Measurements from ENCODE around the gene CYSTM1.

The CYSTM1 gene

GRCh38 chr5:140174465-140175366 lies at the start of gene CYSTM1:
TSS of gene CYSTM1 (plus strand) at chr5:140175188. CDS start at chr5:140194466, 19,278 bp downstream.
- DNase-seq (ENCODE audit: low spot score), result peak; percentile 95

GRCh38 chr5:140125637-140126036 lies 49.4 kb upstream of the CYSTM1 start, which contains the start of gene IGIP:
TSS of gene IGIP (plus strand) at chr5:140125937. CDS start at chr5:140128477, 2,540 bp downstream.
- no peak for DNase-seq (ENCODE audit: low spot score)

GRCh38 chr5:140126315-140127012 lies 48.5 kb upstream of the CYSTM1 start:
- DNase-seq (ENCODE audit: low spot score), result no peak

GRCh38 chr5:140128376-140128775 lies 46.6 kb upstream of the CYSTM1 start:
- no peak for DNase-seq (ENCODE audit: low spot score)

- DNase-seq (ENCODE audit: low spot score), result no peak
Measured at GRCh38 chr5:140130949-140131733, 43.8 kb upstream of the CYSTM1 start.

GRCh38 chr5:140131967-140132409 lies 43.0 kb upstream of the CYSTM1 start:
- peak; percentile 15 for DNase-seq (ENCODE audit: low spot score)

- DNase-seq (ENCODE audit: low spot score), result no peak
Measured at GRCh38 chr5:140133514-140134167, 41.3 kb upstream of the CYSTM1 start.

- no peak for DNase-seq (ENCODE audit: low spot score)
Measured at GRCh38 chr5:140134277-140134935, 40.6 kb upstream of the CYSTM1 start.

GRCh38 chr5:140135127-140135526 lies 39.9 kb upstream of the CYSTM1 start:
- no peak for DNase-seq (ENCODE audit: low spot score)

GRCh38 chr5:140136624-140137023 lies 38.4 kb upstream of the CYSTM1 start:
- no peak for DNase-seq (ENCODE audit: low spot score)

GRCh38 chr5:140140435-140140834 lies 34.6 kb upstream of the CYSTM1 start:
- no peak for DNase-seq (ENCODE audit: low spot score)

- DNase-seq (ENCODE audit: low spot score), result no peak
Measured at GRCh38 chr5:140141241-140141640, 33.7 kb upstream of the CYSTM1 start.

- DNase-seq (ENCODE audit: low spot score), result no peak
Measured at GRCh38 chr5:140142246-140142645, 32.7 kb upstream of the CYSTM1 start.

- no peak for DNase-seq (ENCODE audit: low spot score)
Measured at GRCh38 chr5:140142856-140143255, 32.1 kb upstream of the CYSTM1 start.

- no peak for DNase-seq (ENCODE audit: low spot score)
Measured at GRCh38 chr5:140143521-140144258, 31.3 kb upstream of the CYSTM1 start.

- no peak for DNase-seq (ENCODE audit: low spot score)
Measured at GRCh38 chr5:140145256-140145655, 29.7 kb upstream of the CYSTM1 start.

- peak; percentile 32 for DNase-seq (ENCODE audit: low spot score)
Measured at GRCh38 chr5:140145818-140146522, 29.0 kb upstream of the CYSTM1 start.

- no peak for DNase-seq (ENCODE audit: low spot score)
Measured at GRCh38 chr5:140146523-140146842, 28.5 kb upstream of the CYSTM1 start.

GRCh38 chr5:140147460-140147859 lies 27.5 kb upstream of the CYSTM1 start:
- DNase-seq (ENCODE audit: low spot score), result no peak

GRCh38 chr5:140148508-140148907 lies 26.5 kb upstream of the CYSTM1 start:
- no peak for DNase-seq (ENCODE audit: low spot score)
